ENCODE results near the gene ATP9B.

GRCh38 chr18:79372991-79373390 is 303.8 kb downstream of the ATP9B start:
- TF ChIP-seq CTCF (IDR thresholded peaks at IDR 0.05; ENCODE audit: low read length) (no peak), EZH2 (optimal IDR thresholded peaks at IDR 0.05; ENCODE audit: low read depth, low read length) (no peak), EZH2phosphoT487 (IDR thresholded peaks at IDR 0.05; ENCODE audit: low read length) (no peak)

All from MM.1S (cell line).